GM19239 (cell line): ENCODE data around the gene SELENOO.
"Not testable (repeated sequence)": the region's sequence is repeated elsewhere in the genome, so short reads cannot be mapped to it uniquely, and the experiment has no call there.

Source experiments
- DNase-seq: peaks from one replicate; pipeline ENCODE4 v3.0.0; 2011; ENCODE audit warnings: low spot score; ENCODE audit not compliant: insufficient read length
- FAIRE-seq: peaks from 2 replicates; lab custom pipeline; 2011; peaks lifted over from hg19 to GRCh38; lab: Jason Lieb, UNC

The SELENOO gene

GRCh38 chr22:50197856-50198623, 2.8 kb upstream of the SELENOO start:
- no peak for FAIRE-seq
- no peak for DNase-seq

DNA sequence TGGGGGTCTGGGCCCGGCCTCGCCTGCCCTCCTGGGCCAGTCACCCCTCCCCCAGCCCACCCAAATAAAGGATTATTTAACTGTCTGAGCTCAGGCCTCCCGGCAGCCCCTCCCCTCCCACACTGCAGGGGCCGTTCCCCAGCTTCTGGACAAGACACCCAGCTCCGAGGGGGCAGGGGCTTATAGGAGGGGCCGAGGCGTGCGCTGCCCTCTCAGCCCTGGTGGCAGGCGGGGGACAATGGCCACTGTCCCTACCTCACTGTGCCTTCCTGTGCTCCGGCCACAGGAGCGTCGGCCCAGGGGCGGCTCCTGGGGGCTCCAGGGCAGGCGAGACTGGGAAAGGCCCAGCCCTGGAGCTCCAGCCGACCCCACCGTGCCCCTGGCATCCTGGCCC, 2.2 kb upstream of the SELENOO start:
- FAIRE-seq = no peak
- no peak for DNase-seq

DNA sequence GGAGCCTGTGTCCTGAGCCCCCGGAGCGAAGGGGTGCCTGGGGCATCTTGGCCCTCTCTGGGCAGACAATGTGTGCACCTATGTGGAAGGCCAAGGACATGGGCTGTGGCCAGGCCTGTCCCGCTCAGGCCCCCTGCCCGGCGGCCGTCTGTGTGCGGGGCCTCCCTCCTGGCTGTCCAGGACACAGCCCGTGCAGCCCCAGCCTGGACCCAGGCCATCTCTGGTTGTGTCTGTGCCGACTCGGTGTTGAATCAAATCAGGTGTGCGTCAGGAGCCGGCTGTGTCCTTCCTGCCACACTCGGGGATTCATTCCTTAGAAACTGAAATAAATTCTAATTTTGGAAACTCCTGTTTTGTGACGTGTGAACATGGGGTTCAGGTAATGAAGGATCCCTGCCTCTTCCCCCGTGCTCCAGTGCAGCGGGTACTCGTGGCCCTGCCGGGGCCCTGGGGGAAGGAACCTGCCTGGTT, 1.5 kb upstream of the SELENOO start:
- DNase-seq (no peak), FAIRE-seq (no peak)

GRCh38 chr22:50199829-50200460, 866 bp upstream of the SELENOO start:
- DNase-seq = no peak
- FAIRE-seq = no peak

GRCh38 chr22:50201191-50202129, 649 bp downstream of the SELENOO start:
- FAIRE-seq = no peak
- no peak for DNase-seq

- no peak for FAIRE-seq
Measured at GRCh38 chr22:50202130-50202666, 1.4 kb downstream of the SELENOO start.

DNA sequence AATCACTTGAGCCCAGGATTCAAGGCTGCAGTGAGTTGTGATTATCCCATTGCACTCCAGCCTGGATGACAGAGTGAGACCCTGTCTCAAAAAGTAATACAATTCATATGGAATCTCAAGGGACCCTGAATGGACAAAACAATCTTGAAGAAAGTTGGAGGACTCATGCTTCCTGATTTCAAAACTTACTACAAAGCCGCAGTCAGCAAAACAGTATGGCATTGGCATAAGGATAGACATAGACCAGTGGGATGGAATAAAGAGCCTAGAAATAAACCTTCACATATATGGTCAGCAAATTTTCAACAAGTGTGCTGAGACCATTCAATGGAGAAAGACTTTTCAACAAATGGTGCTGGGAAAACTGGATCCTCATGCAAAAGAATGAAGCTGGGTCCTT, 2.5 kb downstream of the SELENOO start:
- FAIRE-seq (no peak), DNase-seq (no peak)

More at GRCh38 chr22:50202130-50202666, 1.4 kb downstream of the SELENOO start:
- no peak for DNase-seq

- DNase-seq (no peak), FAIRE-seq (no peak)
Measured at GRCh38 chr22:50204571-50204970, 3.8 kb downstream of the SELENOO start.

DNA sequence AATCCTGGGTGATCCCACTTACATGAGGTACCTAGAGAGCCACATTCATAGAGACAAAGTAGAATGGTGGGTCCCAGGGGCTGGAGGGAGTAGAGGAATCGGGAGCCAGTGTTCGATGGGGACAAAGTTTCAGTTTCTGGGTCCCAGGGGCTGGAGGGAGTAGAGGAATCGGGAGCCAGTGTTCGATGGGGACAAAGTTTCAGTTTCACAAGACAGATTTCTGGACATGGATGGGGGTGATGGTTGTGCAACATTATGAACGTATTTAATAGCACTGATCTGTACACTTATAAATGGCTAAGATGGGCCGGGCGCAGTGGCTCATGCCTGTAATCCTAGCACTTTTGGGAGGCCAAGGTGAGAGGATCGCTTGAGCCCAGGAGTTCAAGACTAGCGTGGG, 4.2 kb downstream of the SELENOO start:
- DNase-seq, FAIRE-seq: not testable (repeated sequence)

DNA sequence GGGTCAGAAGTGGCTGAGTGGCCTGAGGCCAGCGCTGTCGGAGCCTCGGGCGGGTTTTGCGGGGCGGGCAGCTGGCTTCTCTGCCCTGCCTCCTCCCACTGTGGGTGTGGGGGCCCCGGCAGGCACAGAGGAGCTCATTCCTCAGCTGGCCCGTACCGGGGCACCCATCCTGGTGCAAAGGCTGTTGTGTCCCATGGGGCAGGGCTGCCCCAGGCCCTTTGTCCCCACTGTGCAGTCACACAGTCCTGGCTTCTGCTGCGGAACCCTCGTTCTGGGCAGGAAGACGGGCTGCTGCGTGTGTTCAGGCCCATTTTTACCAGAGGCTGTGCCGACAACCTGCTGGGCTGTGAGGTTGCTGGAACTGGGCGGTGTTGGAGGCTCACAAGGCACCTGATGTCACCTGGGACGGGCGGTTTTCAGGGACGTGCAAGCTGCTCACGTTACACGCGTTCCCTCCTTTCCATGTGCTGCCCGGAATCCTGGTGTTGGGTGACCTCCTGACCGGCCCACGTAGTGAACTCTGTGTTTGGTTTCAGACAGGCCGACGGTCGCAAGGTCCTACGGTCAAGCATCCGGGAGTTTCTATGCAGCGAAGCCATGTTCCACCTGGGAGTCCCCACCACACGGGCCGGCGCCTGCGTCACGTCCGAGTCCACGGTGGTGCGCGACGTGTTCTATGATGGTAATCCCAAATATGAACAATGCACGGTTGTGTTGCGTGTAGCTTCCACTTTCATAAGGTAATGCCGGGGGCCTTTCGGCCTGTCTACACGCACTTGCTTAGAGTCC, 5.2 kb downstream of the SELENOO start:
- no peak for FAIRE-seq
- DNase-seq = no peak

DNA sequence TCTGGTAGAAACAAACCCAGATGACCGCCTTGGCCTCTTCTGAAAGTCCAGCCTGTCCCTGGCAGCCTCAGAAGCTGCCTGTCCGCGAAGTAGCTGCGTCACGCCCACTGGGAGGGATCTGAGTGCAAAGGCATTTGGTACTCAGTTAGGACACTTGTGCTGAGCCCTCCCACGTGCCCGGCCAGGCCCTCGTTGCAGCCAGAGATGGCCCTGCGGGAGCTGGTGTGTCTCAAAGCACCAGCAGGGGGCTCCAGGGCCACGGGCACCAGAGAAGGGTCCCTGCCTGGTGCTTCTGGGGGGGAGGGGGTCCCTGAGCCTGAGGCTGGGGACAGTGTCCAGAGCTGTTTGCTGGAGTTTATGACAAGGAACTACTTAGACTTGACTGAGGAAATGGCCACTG, 5.8 kb downstream of the SELENOO start:
- no peak for FAIRE-seq
- DNase-seq = no peak

DNA sequence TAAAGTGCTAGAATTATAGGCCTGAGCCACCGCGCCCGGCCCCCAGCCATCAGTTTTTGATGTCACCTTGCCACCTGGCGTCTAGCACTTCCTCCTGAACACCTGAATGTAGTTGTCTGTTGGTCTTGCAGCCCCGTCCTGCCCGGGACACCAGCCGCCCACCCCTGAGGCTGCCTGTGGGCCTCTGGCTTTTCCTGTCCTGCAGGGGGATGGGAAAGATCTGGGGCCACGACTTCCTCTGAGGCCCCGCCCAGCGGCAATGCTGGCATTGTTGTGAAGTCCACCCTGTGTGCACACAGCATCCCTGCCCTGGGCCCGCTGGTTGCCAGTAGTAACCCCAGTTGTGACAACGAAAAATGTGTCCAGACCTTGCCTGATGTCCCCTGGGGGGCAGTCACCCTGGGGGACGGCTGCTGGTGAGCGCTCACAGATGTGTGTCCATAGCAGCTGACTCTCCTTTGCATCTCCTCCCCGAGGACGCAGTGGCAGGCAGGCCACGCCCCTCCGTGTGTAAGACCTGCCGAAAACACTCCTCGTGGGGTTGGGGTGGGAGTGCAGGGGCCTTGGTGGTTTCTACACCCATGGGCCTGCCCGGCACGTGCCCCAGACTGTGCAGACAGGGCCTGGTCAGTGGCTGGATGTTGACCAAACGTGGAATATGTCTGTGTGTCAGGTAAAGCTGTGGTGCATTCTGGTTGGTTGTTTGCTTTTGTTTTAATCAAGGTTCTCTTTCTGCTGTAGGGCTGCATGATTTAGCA, 6.8 kb downstream of the SELENOO start:
- DNase-seq (no peak), FAIRE-seq (no peak)

GRCh38 chr22:50208430-50208938, 7.7 kb downstream of the SELENOO start:
- DNase-seq (no peak), FAIRE-seq (no peak)

DNA sequence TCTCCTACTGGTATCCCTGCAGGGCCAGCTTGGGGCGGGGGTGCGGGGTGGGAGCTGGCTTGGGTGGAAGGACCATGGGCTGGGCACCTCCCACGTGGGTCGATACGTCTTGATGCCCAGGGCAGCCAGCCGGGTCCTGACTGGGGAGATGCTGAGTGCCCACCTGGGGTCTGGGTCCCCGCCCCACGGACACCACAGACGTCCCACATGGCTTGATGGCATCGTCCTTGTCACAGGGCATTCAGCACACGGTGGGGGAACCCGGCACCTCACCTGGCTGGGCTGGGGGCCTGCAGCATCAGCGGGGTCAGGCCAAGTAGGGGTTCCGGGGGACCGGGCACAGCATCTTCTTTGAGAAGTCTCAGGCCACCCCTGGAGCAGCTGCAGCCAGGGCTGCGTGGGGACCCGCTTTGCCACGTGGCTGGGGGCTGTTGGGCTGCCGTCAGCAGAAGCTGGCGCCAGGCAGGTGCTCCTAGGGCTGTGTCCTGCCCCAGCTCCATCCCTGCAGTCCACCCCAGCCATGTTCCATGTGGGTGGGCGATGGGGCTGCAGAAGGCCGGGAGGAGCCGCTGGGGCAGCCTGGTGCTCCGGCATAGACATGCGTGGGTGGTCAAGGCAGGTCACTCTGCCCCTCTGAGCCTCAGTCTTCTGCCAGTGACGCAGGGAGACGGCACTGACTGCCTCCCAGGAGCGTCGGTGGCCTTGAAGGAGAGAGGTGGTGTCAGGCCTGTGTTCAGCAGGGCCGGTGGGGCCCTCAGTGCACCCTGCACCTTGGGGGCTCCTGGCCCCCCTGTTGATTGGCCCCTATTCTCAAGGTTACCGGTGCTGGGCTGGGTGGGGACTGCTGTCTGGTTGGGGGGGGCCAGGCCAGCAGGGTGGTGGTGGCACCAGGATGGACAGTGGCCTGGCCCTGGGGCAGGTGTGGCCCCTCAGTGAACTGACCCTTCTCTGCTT, 8.4 kb downstream of the SELENOO start:
- FAIRE-seq (no peak), DNase-seq (no peak)

GRCh38 chr22:50209893-50210292, 9.1 kb downstream of the SELENOO start:
- FAIRE-seq = peak; percentile 85
- peak; percentile 97 for DNase-seq

GRCh38 chr22:50210378-50211139, 9.7 kb downstream of the SELENOO start:
- FAIRE-seq (no peak), DNase-seq (no peak)

GRCh38 chr22:50211147-50211546, 10.3 kb downstream of the SELENOO start:
- no peak for DNase-seq
- no peak for FAIRE-seq
